SK-N-SH (cell line): ENCODE results near the gene TRAT1.

Source experiments
- NFIC ChIP-seq: IDR thresholded peaks from 2 replicates; pipeline ENCODE4 v1.4.0; 2012; ENCODE audit warnings: borderline replicate concordance
- POLR2AphosphoS5 ChIP-seq: IDR thresholded peaks from 2 replicates; pipeline ENCODE4 v1.6.1; 2012; ENCODE audit warnings: low read depth, low read length
- RAD21 ChIP-seq: IDR thresholded peaks from 2 replicates; pipeline ENCODE4 v1.6.1; 2012; ENCODE audit warnings: mild to moderate bottlenecking, low read length
- TF ChIP-seq, protein P1 (sequence below): fragments of 200-600 bp; sonication (generic); IDR thresholded peaks from 2 replicates; pipeline ENCODE4 v1.6.1; 2017; ENCODE audit warnings: antibody characterized with exemption, mild to moderate bottlenecking, moderate library complexity
- TF ChIP-seq, protein P2 (sequence below): IDR thresholded peaks from 2 replicates; pipeline ENCODE4 v1.4.0; 2012; ENCODE audit warnings: low read depth, borderline replicate concordance

DNA sequence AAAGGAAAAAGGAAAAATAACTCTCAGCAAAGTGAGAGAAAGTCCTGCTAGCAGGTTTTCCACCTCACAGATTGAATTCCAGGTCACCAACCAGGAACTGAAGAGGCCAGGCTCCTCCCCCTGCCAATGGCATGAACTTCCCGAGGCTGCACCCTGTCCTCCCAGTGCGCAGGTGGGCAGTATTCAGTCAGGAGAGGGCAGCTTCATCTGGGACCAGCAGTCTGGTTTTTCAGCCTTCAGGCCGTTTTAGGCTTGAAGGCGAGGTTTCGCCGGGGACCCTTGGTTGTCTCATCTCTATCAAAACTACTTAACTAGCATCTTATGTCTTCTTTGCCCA, 41.2 kb downstream of the TRAT1 start:
- TF ChIP-seq, protein P1, sequence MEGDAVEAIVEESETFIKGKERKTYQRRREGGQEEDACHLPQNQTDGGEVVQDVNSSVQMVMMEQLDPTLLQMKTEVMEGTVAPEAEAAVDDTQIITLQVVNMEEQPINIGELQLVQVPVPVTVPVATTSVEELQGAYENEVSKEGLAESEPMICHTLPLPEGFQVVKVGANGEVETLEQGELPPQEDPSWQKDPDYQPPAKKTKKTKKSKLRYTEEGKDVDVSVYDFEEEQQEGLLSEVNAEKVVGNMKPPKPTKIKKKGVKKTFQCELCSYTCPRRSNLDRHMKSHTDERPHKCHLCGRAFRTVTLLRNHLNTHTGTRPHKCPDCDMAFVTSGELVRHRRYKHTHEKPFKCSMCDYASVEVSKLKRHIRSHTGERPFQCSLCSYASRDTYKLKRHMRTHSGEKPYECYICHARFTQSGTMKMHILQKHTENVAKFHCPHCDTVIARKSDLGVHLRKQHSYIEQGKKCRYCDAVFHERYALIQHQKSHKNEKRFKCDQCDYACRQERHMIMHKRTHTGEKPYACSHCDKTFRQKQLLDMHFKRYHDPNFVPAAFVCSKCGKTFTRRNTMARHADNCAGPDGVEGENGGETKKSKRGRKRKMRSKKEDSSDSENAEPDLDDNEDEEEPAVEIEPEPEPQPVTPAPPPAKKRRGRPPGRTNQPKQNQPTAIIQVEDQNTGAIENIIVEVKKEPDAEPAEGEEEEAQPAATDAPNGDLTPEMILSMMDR, result no peak
- TF ChIP-seq, protein P2, sequence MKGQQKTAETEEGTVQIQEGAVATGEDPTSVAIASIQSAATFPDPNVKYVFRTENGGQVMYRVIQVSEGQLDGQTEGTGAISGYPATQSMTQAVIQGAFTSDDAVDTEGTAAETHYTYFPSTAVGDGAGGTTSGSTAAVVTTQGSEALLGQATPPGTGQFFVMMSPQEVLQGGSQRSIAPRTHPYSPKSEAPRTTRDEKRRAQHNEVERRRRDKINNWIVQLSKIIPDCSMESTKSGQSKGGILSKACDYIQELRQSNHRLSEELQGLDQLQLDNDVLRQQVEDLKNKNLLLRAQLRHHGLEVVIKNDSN, result no peak
- no peak for TF ChIP-seq NFIC
- TF ChIP-seq POLR2AphosphoS5, result no peak
- TF ChIP-seq RAD21, result no peak
